ENCODE measurements around the gene CCDC178. TPM values are rescaled to one million over a fixed set of nuclear protein-coding genes. Genes with fewer than 3 reads are reported as not detected.

The CCDC178 gene
- 0.26 and 1.7 TPM in 2 replicates for total RNA-seq

GRCh38 chr18:33440060-33441043 lies at the start of gene CCDC178:
Gene CCDC178, minus strand, starts transcription at chr18:33440721. Its CDS starts 28,633 bp downstream, at chr18:33412088.

Other genes with a start within 250 kb of the CCDC178 start
- gene ASXL3, start 137.5 kb upstream of the CCDC178 start, total RNA-seq: 1.2 and 2.2 TPM in 2 replicates

All from epithelial cell of alveolus of lung (primary cell).